Stimulated activated CD4-positive, alpha-beta T cell treated with anti-CD3 and anti-CD28 coated beads, Interleukin-1b, Interleukin-23, amount 100 ng/mL, for 48 hours (primary cell): ENCODE measurements around the gene RACGAP1.

Source experiments
- DNase-seq: peaks from one replicate; pipeline ENCODE4 v3.0.0-alpha.2; 2020

Gene RACGAP1

DNA sequence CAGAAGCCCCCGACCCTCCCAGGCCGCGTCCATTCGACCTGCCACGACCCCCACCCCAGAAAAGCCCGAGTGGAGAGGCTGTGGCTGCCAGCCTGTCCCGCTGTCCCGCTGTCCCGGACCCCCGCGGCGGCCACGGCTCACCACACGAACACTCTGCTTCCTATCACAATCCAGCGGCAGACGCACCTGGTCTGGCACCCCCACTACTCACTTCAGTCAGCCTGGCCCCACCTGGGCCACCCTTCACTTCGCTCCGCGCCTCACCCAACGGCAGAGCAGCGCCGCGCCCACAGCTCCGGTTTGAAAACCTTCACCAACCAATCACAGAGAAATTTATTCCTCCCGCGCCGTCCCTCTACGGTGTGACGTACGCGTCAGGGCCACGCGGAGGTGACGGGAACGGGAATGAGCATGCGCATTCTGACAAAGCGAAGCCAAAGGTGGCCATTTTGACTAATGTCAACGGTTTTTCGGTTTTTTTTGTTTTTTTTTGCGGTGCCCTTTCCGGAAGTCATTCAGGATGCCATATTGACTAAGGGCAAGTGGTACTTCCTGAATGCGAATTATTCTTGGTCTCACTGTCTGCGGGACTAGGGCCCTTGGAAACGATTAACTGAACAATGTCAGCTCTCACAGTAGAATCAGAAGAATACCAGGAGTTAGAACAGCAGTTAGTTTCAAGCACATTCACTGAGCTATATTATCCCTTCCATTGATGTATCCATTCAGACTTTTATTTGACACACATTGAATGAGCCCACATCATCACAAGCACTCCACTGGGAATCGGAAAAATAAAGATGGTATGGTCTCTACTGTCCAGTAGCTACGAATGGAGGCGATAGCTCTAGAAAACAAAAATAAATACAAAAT is at the start of gene RACGAP1:
TSS of gene RACGAP1 (minus strand) at position 308 of the 873 bp plus-strand sequence. CDS start 8,779 bp downstream, outside the sequence.
- DNase-seq, result peak; percentile 97

GRCh38 chr12:50073712-50074111 is 48.4 kb upstream of the RACGAP1 start:
- DNase-seq, result no peak

- DNase-seq, result no peak
These were observed 47.9 kb upstream of the RACGAP1 start for GRCh38 chr12:50073206-50073605.

DNA sequence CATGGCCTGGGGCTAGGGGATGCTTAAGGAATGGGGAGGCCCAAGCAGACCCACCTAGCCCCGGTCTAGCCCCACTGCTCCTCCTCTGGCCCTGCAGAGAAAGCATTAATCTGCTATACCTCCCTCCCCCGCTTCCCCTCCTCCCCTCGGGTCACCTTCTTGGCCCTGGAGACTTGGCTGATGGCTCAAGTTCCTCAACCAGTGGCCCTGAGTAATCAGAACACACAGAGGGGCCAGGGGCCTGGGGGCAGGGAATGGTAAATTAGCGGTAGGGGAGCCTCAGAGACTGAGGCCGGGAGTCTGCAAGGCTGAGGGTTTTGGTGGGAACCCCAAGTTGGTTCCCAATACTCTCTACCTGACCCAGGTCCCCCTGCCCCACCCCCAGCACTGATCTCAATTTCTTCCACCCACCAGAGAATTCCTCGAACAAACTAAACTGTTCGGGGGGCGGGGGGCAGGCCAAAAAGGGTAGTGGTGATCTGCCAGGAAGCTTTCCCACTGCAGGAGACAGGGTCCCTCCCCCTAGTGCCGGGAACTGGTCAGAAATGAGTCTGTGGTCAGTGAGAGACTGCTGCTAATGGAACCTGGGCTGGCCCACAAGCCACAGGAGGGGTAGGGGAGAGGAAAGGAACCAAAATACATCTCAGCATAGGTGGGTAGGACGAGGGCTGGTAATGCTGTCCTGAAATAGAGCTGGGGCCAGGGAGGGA is 47.1 kb upstream of the RACGAP1 start:
- DNase-seq, result no peak

DNA sequence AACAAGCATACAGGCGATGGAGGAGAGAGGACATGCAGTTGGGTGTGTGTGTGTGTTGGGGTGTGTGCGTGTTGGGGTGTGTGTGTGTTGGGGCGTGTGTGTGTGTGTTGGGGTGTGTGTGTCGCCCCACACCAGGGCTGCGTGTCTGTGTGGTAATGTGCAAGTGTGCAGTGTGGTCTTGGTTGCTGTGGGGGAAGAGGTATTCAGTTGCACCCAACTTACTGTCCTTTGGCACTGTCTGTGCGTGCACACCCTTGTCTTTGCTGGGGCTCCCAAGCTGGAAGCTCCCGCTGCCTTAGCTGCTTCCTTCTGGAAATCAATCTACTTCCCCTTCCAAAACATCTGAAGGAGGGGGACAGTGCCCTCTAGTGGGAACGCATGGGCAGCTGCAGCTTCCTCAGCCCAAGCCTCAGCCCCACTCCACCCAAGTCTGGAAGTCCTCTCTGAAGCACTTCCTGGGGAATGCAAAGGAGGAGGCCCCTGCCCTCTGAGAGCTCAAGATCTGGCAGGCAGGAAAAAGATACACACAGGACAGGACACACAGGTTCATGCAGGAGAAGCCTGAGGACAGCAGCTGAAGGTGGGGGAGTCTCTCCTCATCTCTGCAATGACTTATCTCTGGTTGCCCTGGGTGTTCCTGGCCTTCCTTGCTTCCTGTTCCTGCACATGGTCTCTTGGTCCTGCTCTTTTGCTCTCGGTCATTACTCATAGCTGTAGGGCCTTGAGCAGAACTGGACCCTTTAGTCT is 45.2 kb upstream of the RACGAP1 start:
- peak; percentile 62 for DNase-seq

DNA sequence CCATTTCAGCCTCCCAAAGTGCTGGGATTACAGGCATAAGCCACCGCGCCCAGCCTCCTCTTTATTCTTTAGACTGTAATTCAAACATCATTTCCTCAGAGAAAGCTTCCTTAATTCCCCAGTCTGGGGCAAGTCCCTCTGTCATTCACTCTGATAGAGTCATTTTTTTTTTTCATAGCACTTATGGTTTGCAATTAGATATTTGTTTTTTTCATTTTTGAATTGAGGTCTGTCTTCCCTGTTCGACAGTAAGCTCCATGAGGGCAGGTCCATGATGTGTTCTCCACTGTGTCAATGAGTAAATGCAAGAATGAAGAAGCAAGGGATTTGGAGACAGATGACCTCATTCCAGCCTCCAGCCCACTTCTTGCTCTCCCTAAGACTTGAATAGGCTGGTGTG is 44.2 kb upstream of the RACGAP1 start:
- no peak for DNase-seq

DNA sequence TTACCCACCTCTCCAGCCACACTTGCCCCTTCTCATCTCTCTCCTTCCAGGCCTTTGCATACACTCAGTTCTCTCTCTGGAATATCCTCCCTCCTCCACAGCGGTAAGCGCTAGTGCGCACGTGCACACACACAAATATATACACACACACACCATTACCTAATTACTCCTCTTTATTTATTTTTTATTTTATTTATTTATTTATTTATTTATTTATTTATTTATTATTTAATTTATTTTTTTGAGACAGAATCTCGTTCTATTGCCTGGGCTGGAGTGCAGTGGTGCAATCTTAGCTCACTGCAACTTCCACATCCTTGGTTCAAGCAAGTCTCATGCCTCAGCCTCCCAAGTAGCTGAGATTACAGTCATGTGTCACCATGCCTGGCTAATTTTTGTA is 43.8 kb upstream of the RACGAP1 start:
- no peak for DNase-seq

DNA sequence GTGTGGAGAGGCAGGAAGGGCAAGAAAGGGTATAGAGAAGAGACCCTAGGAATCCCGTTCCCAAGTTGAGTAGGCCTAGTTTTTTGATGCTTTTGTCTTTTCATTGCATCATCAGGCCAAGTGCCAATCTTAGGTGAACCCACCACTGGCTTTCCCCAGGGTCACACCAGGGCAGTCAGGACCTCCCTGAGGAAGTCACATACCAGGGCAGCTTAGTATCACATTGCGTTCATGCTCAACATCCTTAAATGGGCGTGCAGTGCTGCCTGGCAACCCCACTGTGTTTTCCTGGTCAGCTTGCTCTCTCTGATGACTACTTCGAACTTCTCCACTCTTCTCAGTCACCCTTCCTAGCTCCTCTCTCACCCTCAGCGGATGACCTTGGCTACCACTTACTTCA is 41.1 kb upstream of the RACGAP1 start:
- DNase-seq, result no peak

DNA sequence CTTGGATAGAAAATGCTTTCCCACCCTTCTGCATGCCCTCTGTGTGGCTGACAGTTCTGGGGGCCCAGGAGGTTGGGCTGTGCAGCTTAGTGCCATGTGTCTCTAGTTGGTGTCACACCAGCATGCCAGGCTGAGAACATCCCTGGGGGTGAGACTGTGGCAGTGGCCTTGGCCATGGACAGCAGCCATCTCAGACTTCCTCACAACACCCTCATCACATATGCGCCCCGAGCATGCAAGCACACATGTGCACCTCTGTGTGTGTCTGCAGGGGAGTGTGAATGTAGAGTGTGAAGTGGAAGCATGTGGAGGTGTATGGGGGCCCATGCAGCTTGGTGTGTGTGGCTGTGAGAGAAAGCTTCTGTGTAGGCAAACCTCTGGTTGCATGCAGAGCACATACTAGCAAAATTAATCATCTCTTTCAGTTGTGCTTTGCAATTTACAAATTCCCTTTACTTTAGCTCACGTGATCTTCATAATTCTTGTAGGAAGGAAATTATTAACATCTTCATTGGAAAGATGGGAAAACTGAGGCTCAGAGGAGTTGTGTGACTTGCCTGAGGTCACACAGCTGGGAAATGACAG is 40.5 kb upstream of the RACGAP1 start:
- no peak for DNase-seq

DNA sequence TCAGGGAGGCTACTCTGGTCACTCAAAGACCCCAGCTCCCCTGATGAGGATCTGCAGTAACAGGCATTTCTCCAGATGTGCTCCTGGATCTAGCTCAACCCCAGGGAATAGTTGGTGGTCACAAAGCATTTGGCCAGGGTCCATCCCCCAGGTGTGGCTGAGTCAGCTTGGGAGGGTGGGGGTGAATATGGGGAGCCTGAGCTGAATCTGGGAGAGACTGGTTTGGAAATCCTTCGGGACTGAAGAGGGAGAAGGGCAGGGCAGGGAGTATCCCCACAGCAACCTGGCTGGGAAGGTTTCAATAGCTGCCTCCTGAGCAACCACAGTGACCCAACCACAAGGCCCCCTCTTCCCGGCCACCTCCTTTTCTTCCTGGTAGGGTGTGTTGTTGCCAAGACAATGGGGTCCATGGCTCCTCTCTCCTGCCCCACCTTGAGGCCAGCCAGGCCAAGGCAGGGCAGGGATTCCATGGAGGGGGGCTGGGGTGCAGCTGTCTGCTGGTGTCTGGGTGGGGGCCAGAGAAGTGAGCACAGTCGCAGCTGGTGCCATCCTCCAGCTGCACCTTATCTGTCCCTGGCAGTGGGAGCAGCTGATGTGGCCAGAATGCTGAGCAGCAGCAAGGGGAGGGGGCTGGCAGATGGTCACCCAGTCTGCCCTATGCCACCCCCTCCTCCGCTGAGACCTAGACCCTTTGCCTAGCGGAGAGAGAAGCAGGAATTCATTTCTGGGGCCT is 37.6 kb upstream of the RACGAP1 start:
- DNase-seq, result no peak

GRCh38 chr12:50061946-50062686 is 36.8 kb upstream of the RACGAP1 start:
- no peak for DNase-seq

- DNase-seq, result no peak
These were observed 35.9 kb upstream of the RACGAP1 start for GRCh38 chr12:50061171-50061570.

DNA sequence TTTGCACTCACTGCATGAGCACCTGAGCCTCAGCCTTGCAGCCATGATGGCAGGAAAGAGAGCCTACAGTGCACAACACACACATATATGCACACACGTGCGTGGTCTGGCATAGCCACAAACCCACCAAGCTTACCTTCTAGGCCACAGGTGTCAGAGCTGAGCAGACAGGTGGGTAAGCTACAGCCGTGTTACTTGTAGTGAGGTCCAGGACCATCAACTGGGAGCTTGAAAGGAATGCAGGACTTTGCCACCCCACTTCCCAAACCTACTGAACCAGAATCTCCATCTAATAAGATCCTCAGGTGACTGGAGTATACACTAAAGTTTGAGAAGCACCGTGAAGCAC is 34.8 kb upstream of the RACGAP1 start:
- no peak for DNase-seq

DNA sequence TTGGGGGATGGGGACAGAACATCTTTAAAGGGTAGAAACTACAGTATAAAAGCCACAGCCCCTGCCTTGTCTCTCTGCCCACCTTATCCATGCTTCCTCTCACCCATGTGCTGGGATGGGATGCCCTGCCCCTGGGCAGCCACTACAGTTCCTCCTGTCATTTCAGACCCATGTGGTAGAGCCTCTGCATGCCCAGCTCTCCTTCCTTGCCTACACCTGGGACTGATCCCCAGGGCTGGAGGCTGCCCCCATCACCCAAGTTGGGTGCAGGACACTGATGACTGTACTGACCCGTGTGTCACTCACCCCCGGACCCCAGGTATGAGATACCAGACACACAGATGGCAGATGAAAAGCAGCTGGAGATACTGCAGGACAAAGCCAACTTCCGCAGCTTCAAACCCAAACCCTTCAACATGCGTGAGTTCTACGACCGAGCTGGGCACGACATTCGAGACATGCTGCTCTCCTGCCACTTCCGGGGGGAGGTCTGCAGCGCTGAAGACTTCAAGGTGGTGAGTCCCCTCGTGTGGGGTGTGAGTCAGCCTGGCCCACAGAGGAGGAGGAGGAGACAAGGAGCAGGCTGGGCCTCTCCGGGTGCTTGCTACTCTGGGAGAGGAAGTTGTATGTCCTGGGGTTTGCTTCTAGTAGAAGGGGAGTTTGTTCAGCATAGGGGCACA is 34.3 kb upstream of the RACGAP1 start:
- DNase-seq, result peak; percentile 74

DNA sequence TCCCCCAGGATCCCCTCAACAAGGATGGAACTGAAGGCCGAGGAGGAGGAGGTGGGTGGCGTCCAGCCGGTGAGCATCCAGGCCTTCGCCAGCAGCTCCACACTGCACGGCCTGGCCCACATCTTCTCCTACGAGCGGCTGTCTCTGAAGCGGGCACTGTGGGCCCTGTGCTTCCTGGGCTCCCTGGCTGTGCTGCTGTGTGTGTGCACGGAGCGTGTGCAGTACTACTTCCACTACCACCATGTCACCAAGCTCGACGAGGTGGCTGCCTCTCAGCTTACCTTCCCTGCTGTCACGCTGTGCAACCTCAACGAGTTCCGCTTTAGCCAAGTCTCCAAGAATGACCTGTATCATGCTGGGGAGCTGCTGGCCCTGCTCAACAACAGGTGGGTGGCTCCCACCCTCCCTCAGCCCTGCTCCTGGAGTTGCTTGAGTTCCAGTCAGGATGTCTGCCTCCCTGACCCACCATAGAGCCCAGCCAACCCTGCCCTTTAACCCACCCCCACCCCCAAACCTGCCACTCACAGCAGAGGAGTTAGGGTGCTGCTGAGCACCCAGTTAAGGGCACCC is 33.5 kb upstream of the RACGAP1 start:
- DNase-seq, result no peak

- DNase-seq, result no peak
These were observed 32.8 kb upstream of the RACGAP1 start for GRCh38 chr12:50057896-50058670.

- DNase-seq, result peak; percentile 56
These were observed 31.9 kb upstream of the RACGAP1 start, which contains the start of gene ASIC1 for GRCh38 chr12:50057000-50057841. Gene ASIC1, plus strand, starts transcription at chr12:50057596. Its CDS starts 1,171 bp downstream, at chr12:50058767.

DNA sequence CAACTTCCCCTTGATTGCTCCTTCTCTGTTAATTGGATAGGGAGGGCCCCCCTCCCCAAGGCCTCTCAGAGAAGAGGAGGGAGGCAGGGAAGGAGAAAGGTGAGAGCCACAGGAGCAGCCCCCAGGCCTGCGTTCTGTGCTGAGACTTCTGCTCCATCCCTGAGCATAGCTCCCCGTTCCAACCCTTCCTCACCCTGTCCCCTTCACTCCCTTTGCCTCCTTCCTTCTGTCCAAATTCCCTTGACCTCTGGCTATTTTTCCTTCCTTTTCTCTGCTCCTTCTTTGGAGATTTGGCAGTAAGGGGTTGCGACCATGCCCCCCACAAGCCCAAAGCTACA is 31.3 kb upstream of the RACGAP1 start:
- DNase-seq, result no peak
